Stomach (tissue), 9 donors: ENCODE results near the gene GATA2. TPM values are rescaled to one million over a fixed set of nuclear protein-coding genes. Genes with fewer than 3 reads are reported as not detected.

Source experiments
- DNase-seq, 2 donors: peaks; one replicate each; pipeline versions ENCODE4 v3.0.0 to v3.0.0-alpha.2; 2013 to 2019
- H3K27ac ChIP-seq, 5 donors: fragments of 200-600 bp in 4 of 5; sonication (generic) in 4 of 5; one replicate each; pipeline ENCODE4 v1.5.1; 2013 to 2019; ENCODE audit warnings: mild to moderate bottlenecking in 1 of 5, moderate library complexity in 1 of 5
- H3K27me3 ChIP-seq, 3 donors: fragments of 200-600 bp; sonication (generic); one replicate each; pipeline ENCODE4 v1.5.1; 2017 to 2019; ENCODE audit warnings: mixed run types in 1 of 3
- H3K36me3 ChIP-seq, 4 donors: fragments of 200-600 bp; sonication (generic); 1 replicate in 3 of 4; 2 replicates in 1 of 4; pipeline ENCODE4 v1.5.1; 2016 to 2019
- H3K4me1 ChIP-seq, 4 donors: fragments of 200-600 bp; sonication (generic); one replicate each; pipeline ENCODE4 v1.5.1; 2016 to 2019
- H3K4me3 ChIP-seq, 4 donors: fragments of 200-600 bp; sonication (generic) in 3 of 4; one replicate each; pipeline ENCODE4 v1.5.1; 2016 to 2019; ENCODE audit warnings: mild to moderate bottlenecking in 1 of 4
- H3K9me3 ChIP-seq, 4 donors: fragments of 200-600 bp; sonication (generic); one replicate each; pipeline ENCODE4 v1.5.1; 2016 to 2019
- CTCF ChIP-seq, 7 experiments: fragments of 450-650 bp in 4 of 7; fragments of 200-600 bp in 3 of 7; sonication (generic) in 3 of 7; IDR thresholded peaks; one replicate each; pipeline ENCODE4 v1.5.1; 2016 to 2019; ENCODE audit warnings: antibody characterized with exemption in 7 of 7, control low read depth in 2 of 7, mild to moderate bottlenecking in 1 of 7
- EP300 ChIP-seq: sonication (generic); formaldehyde crosslinking; IDR thresholded peaks from one replicate; pipeline ENCODE4 v1.6.1; 2017; ENCODE audit warnings: antibody characterized with exemption
- POLR2A ChIP-seq, 4 donors: fragments of 450-650 bp; IDR thresholded peaks; one replicate each; pipeline ENCODE4 v1.6.1; 2016; ENCODE audit warnings: antibody characterized with exemption in 4 of 4, control low read depth in 2 of 4, mild to moderate bottlenecking in 1 of 4, moderate library complexity in 1 of 4
- POLR2AphosphoS5 ChIP-seq, 3 donors: sonication (generic); formaldehyde crosslinking; IDR thresholded peaks; one replicate each; pipeline ENCODE4 v1.6.1; 2016; ENCODE audit warnings: antibody characterized with exemption in 3 of 3
- WGBS, 5 donors: extraction: QIAGEN DNeasy Blood & Tissue Kit in 3 of 5; methylation state at CpG; one replicate each; pipeline versions ENCODE4 v1.1.5 to v1.1.7; 2013 to 2018; 5-methylcytosine and 5-hydroxymethylcytosine counted together
- intact Hi-C: fragments of 100-400 bp; cut with DNase I; formaldehyde crosslinking; loops from one replicate; pipeline ENCODE4 v1.15.1; 2023; ENCODE audit warnings: low total_unique reads
- polyA plus RNA-seq, 3 donors: library from polyadenylated mRNA; stranded (reverse); fragments of 200-250 nt; gene quantifications; one replicate each; pipeline ENCODE4 v1.2.3, GENCODE V29; 2013
- total RNA-seq, 5 donors: library from RNA; depleted of rRNA; stranded (reverse); fragments of >200 nt; gene quantifications; one replicate each; pipeline versions ENCODE4 v1.1.0 to v1.2.3, GENCODE V29; 2014 to 2016
- donor health status: healthy with polysubstance abuse.
- donor health status: Bipolar disorder and iron deficiency.
- donor health status: healthy.

GATA2 gene
- total and polyA plus RNA-seq, 8 donors = 2.3 to 9.1 (median 3.4) TPM

GRCh38 chr3:128459461-128459820 is 33.6 kb downstream of the GATA2 start:
- Histone ChIP-seq H3K4me1 (no peaks in the 10 kb centered on the region), H3K4me3 (no peak overlapping the region), H3K27me3 (peaks cover 0 to 38% (median 21%) of the 10 kb centered on the region in 3 donors), H3K9me3 (no peaks in the 10 kb centered on the region), H3K27ac (no peak overlapping the region), H3K36me3 (no peaks in the 10 kb centered on the region)
- TF ChIP-seq POLR2A (IDR thresholded peaks at IDR 0.05) (no peak), CTCF (IDR thresholded peaks at IDR 0.05) (no peak)
- WGBS, 5 donors = 84 to 93% (median 84%) methylated on average over 6 to 9 of the region's 9 CpGs
- DNase-seq = no peak
- intact Hi-C loops = no loop called here

- Histone ChIP-seq H3K27me3 (peaks cover 0 to 43% (median 24%) of the 10 kb centered on the region in 3 donors), H3K4me3 (no peak overlapping the region), H3K4me1 (no peaks in the 10 kb centered on the region), H3K27ac (no peak overlapping the region), H3K9me3 (no peaks in the 10 kb centered on the region), H3K36me3 (no peaks in the 10 kb centered on the region)
- TF ChIP-seq EP300 = no peak
- no peak for TF ChIP-seq POLR2A (IDR thresholded peaks at IDR 0.05)
- TF ChIP-seq CTCF (IDR thresholded peaks at IDR 0.05) = no peak
- TF ChIP-seq POLR2AphosphoS5 (IDR thresholded peaks at IDR 0.05) = no peak
- no peak for DNase-seq
- intact Hi-C loops = no loop called here
- WGBS, 5 donors = 77 to 82% (median 80%) methylated on average over 12 to 18 of the region's 18 CpGs
These were observed 34.1 kb downstream of the GATA2 start for GRCh38 chr3:128458746-128459460.

DNA sequence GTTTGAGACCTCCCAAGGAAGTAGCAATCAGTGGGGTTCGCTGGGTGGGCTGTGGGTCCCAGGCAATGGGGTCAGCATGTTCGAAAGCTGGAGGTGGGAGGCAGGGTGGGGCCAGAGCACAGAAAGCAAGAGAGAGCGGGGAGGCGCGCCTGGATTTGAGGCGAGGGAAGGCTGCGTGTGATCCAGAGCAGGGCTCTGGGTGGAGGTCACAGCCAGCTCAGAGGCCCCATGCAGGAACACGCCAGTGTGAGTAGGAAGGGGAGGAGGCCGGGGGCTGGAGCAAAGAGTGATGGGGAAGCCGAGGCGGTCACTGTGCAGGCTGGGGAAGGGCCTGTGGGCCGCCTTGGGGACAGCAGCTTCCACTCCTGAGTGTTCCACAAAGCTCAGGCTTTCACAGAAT is 35.1 kb downstream of the GATA2 start:
- no peaks in the 10 kb centered on the region for H3K36me3 ChIP-seq
- 65 to 73% (median 72%) methylated on average over 12 of the region's 12 CpGs for WGBS, 5 donors
- DNase-seq = peak in 1 of 2 donors; percentile 40
- H3K4me3 ChIP-seq = no peak overlapping the region
- no peaks in the 10 kb centered on the region for H3K9me3 ChIP-seq
- intact Hi-C loops = no loop called here
- H3K27ac ChIP-seq = no peak overlapping the region
- TF ChIP-seq POLR2A (IDR thresholded peaks at IDR 0.05) = no peak
- H3K27me3 ChIP-seq = peaks cover 0 to 49% (median 30%) of the 10 kb centered on the region in 3 donors
- no peaks in the 10 kb centered on the region for H3K4me1 ChIP-seq

DNA sequence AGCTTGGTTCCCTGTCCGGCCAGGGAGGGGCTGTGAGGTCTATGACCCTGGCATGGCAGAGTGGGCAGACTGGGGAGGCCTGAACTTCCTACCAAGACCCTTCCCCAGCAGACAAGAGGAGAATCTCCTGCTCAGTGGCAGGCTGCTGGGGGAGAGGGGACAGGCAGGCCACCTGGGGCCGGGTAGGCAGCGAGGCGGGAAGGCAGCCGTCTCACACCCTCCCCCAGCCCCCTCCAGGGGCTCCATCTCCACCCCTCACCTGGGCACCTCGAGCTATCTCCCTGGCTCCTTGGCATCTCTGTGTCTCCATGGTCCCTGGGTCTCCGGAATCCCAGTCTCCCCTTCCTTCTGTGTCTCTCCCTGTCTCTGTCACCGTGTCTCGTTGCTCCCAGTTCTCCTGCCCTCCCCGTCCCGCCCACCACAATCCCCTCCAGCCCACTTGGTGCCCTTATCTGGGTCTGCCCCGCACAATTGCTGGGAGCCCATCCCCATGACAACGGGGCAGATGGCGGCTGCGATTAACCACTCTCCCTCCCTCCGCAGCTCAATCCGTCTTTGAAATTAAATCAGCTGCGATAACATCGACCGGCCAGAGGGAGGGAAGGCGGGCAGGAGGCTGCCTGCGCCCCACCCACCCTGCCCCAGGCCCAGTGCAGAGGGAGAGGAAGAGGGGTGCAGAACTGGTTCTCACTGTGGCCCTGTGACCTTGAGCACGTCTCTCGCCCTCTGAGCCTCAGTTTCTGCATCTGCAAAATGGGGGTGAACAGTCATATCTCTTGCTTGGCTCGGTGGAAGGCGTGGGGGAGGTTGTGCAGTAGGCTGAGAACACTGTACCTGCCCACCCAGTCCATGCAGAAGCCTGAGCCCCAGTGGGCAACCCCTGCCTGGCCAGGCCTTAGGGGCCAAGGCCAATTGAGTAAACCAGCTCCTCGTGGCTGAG is 36.0 kb downstream of the GATA2 start:
- Histone ChIP-seq H3K36me3 (no peaks in the 10 kb centered on the region), H3K4me1 (no peaks in the 10 kb centered on the region), H3K27ac (no peak overlapping the region), H3K4me3 (no peak overlapping the region), H3K27me3 (peaks cover 0 to 57% (median 30%) of the 10 kb centered on the region in 3 donors), H3K9me3 (no peaks in the 10 kb centered on the region)
- WGBS, 5 donors = 31 to 56% (median 38%) methylated on average over 20 to 27 of the region's 27 CpGs
- TF ChIP-seq POLR2A (IDR thresholded peaks at IDR 0.05) = no peak
- TF ChIP-seq POLR2AphosphoS5 (IDR thresholded peaks at IDR 0.05) = no peak
- intact Hi-C loops = no loop called here
- peak in 1 of 2 donors; percentile 54 for DNase-seq

DNA sequence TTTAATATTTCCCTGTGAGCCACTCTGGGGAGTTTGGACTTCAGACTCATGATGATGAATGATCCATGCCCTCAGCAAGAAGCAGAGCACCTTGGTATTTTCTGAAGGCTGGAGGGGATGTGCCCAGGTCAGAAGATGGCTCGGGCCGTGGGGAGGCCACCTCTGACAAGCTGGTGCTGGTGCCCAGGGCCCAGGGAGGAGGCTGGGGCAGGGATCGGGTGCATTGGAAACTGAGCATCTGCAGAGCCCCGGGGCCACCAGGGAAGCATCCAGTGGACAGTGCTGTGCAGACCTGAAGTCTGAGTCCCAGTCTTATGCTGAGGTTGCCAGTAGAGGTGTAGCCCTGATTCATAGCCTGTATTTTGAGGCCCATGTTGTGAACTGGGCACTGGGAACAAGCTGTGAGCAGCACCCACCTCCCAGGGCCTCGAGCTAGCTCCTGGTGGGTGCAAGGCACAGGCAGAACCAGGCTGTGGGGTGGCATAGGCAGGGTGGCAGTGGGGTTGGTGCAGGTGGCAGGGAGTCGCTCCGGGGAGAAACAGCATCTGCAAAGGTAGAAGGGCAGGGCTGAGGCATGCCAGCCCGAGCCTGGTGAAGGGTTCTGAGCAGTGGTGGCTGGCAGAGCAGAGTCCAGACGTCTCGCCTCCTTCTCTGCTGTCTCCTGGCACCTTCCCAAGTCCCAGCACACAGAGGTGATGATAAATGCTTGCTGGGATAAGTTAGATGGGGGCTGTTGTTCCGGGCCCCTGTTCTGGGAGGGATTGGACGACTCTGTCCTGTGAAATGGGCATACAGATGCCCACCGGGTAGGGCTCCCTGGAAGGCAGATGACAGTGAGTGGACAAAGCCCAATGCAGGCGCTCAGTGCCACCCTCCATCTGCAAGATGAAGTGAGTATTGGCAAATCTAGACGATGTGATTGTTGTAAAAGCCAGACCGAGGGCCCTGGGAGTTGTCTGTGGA is 36.9 kb downstream of the GATA2 start:
- no peak for TF ChIP-seq CTCF (IDR thresholded peaks at IDR 0.05)
- no peak for TF ChIP-seq POLR2A (IDR thresholded peaks at IDR 0.05)
- TF ChIP-seq EP300 = no peak
- TF ChIP-seq POLR2AphosphoS5 (IDR thresholded peaks at IDR 0.05) = no peak
- intact Hi-C loops = no loop called here
- Histone ChIP-seq H3K27ac (no peak overlapping the region), H3K27me3 (peaks cover 0 to 61% (median 30%) of the 10 kb centered on the region in 3 donors), H3K4me3 (no peak overlapping the region), H3K36me3 (no peaks in the 10 kb centered on the region), H3K4me1 (no peaks in the 10 kb centered on the region), H3K9me3 (no peaks in the 10 kb centered on the region)
- 65 to 74% (median 67%) methylated on average over 14 to 16 of the region's 16 CpGs for WGBS, 5 donors
- peak in 1 of 2 donors; percentile 35 for DNase-seq
